ENCODE measurements around the gene NME5. TPM values are rescaled to one million over a fixed set of nuclear protein-coding genes. Genes with fewer than 3 reads are reported as not detected.

NME5 gene, protein sequence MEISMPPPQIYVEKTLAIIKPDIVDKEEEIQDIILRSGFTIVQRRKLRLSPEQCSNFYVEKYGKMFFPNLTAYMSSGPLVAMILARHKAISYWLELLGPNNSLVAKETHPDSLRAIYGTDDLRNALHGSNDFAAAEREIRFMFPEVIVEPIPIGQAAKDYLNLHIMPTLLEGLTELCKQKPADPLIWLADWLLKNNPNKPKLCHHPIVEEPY
- polyA plus RNA-seq = 12.8 and 17.0 TPM in 2 replicates
- polyA minus RNA-seq = 7.1 and 8.1 TPM in 2 replicates

DNA sequence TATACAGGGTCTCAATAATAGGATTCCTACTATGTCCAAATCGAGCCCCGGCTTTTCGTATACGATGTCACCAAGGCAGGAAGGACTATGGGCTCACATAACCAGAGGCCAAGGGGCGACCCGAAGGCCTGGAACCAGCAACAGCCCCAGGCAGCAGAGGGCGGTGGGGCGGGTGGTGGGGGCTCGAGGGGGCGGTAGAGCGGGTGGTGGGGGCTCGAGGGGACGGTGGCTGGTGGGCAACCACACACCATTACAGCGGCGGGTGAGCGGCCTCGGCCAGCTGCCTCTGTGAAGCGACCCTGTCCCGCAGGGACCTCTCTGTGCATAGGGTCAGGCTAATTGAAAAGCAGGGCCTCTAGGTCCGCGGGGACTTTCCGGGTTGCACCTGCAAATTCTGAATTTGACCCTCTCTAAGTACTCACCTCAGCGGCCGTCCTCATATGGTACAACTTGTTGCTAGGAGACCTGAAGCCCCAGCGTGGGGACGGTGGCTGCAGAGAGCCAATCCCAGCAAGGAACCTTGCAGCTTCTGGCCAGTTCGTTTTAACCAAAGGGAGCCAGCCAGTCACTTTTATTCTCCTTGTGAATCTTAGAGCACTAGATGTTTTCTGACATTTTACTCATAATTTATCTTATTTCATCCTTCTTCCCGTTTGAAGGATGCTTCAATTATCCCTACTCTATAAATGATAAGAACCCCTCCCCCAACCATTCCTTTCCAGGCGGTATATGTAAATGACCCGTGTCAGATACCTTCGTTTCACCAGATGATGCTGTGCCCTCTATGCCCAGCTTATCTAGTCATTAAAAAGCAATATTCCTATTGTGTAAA lies at the start of gene NME5:
TSS of gene NME5 (minus strand) at position 480 of the 832 bp plus-strand sequence. CDS start 648 bp downstream, outside the sequence.
- Histone ChIP-seq H3K9ac (ENCODE audit: low read length) (peak within 1 kb of the TSS; percentile 45), H4K20me1 (ENCODE audit: insufficient read depth) (no peaks in the 10 kb centered on the region), H3K36me3 (ENCODE audit: insufficient read depth, low read length) (no peaks in the 10 kb centered on the region), H3K9me2 (ENCODE audit: insufficient read depth, low read length) (no peaks in the 10 kb centered on the region), H3F3A (ENCODE audit: insufficient read depth, low read length, poor library complexity, severe bottlenecking) (no peaks in the 10 kb centered on the region), H3K79me2 (replicated peaks; ENCODE audit: insufficient read depth, low read length) (no peaks in the 10 kb centered on the region), H3K27ac (ENCODE audit: low read length) (peak within 1 kb of the TSS; percentile 21), H3K4me3 (ENCODE audit: low read length) (peak within 1 kb of the TSS; percentile 67), H2AFZ (ENCODE audit: low read depth, low read length) (peak within 1 kb of the TSS; percentile 42), H3K4me2 (ENCODE audit: low read length) (peak within 1 kb of the TSS; percentile 74), H3K9me3 (ENCODE audit: low read length) (no peaks in the 10 kb centered on the region), H3K27me3 (ENCODE audit: insufficient read depth, low read depth, low read length) (no peaks in the 10 kb centered on the region)
- peak; percentile 23 for TF ChIP-seq EP300 (conservative IDR thresholded peaks at IDR 0.05; ENCODE audit: poor library complexity, severe bottlenecking)
- peak; percentile 13 for TF ChIP-seq POLR2AphosphoS5 (IDR thresholded peaks at IDR 0.05)
- TF ChIP-seq, protein P1, sequence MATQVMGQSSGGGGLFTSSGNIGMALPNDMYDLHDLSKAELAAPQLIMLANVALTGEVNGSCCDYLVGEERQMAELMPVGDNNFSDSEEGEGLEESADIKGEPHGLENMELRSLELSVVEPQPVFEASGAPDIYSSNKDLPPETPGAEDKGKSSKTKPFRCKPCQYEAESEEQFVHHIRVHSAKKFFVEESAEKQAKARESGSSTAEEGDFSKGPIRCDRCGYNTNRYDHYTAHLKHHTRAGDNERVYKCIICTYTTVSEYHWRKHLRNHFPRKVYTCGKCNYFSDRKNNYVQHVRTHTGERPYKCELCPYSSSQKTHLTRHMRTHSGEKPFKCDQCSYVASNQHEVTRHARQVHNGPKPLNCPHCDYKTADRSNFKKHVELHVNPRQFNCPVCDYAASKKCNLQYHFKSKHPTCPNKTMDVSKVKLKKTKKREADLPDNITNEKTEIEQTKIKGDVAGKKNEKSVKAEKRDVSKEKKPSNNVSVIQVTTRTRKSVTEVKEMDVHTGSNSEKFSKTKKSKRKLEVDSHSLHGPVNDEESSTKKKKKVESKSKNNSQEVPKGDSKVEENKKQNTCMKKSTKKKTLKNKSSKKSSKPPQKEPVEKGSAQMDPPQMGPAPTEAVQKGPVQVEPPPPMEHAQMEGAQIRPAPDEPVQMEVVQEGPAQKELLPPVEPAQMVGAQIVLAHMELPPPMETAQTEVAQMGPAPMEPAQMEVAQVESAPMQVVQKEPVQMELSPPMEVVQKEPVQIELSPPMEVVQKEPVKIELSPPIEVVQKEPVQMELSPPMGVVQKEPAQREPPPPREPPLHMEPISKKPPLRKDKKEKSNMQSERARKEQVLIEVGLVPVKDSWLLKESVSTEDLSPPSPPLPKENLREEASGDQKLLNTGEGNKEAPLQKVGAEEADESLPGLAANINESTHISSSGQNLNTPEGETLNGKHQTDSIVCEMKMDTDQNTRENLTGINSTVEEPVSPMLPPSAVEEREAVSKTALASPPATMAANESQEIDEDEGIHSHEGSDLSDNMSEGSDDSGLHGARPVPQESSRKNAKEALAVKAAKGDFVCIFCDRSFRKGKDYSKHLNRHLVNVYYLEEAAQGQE (IDR thresholded peaks at IDR 0.05; ENCODE audit: borderline replicate concordance) = no peak
- peak; percentile 47 for TF ChIP-seq MXI1 (conservative IDR thresholded peaks at IDR 0.05; ENCODE audit: poor library complexity, severe bottlenecking)

DNA sequence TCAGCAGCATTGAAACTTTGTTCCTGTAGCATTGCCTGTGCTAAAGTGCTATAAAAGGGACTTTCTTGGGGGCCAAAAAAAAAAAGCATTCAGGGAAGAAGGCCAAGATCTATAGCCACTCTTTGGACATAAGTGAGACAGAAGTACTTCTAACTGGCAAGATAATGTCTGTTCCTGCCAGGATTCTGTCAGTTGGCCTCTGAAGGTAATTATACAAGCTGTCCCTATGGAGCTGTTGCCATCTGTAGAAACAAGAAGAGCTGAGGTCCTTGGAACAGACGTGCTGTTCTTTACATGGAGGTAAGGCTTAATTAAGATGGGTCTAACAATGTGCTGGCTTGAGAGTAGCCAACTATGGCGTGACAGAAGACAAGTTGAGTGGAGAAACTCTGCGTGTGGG lies 49.4 kb upstream of the NME5 start:
- Histone ChIP-seq H4K20me1 (ENCODE audit: insufficient read depth) (no peaks in the 10 kb centered on the region), H3K9ac (ENCODE audit: low read length) (no peak overlapping the region), H3K9me3 (ENCODE audit: low read length) (no peaks in the 10 kb centered on the region), H3K79me2 (replicated peaks; ENCODE audit: insufficient read depth, low read length) (no peaks in the 10 kb centered on the region), H3K4me3 (ENCODE audit: low read length) (no peak overlapping the region), H3K4me2 (ENCODE audit: low read length) (no peak overlapping the region), H3F3A (ENCODE audit: insufficient read depth, low read length, poor library complexity, severe bottlenecking) (no peaks in the 10 kb centered on the region), H3K36me3 (ENCODE audit: insufficient read depth, low read length) (peaks cover 6% of the 10 kb centered on the region), H3K9me2 (ENCODE audit: insufficient read depth, low read length) (no peaks in the 10 kb centered on the region), H2AFZ (ENCODE audit: low read depth, low read length) (no peak overlapping the region), H3K27me3 (ENCODE audit: insufficient read depth, low read depth, low read length) (no peaks in the 10 kb centered on the region), H3K27ac (ENCODE audit: low read length) (no peak overlapping the region)
- TF ChIP-seq EP300 (conservative IDR thresholded peaks at IDR 0.05; ENCODE audit: poor library complexity, severe bottlenecking) (no peak), SMC3 (conservative IDR thresholded peaks at IDR 0.05; ENCODE audit: poor library complexity) (no peak), RAD21 (conservative IDR thresholded peaks at IDR 0.05) (no peak)
- TF ChIP-seq, protein P1 (IDR thresholded peaks at IDR 0.05; ENCODE audit: borderline replicate concordance) = no peak
- TF ChIP-seq, protein P2, sequence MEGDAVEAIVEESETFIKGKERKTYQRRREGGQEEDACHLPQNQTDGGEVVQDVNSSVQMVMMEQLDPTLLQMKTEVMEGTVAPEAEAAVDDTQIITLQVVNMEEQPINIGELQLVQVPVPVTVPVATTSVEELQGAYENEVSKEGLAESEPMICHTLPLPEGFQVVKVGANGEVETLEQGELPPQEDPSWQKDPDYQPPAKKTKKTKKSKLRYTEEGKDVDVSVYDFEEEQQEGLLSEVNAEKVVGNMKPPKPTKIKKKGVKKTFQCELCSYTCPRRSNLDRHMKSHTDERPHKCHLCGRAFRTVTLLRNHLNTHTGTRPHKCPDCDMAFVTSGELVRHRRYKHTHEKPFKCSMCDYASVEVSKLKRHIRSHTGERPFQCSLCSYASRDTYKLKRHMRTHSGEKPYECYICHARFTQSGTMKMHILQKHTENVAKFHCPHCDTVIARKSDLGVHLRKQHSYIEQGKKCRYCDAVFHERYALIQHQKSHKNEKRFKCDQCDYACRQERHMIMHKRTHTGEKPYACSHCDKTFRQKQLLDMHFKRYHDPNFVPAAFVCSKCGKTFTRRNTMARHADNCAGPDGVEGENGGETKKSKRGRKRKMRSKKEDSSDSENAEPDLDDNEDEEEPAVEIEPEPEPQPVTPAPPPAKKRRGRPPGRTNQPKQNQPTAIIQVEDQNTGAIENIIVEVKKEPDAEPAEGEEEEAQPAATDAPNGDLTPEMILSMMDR (IDR thresholded peaks at IDR 0.05; ENCODE audit: poor library complexity, severe bottlenecking) = no peak
